NCI-H2171 treated with DMSO at 0.1 percent for 48 hours (cell line): Measurements from ENCODE around the gene RTN4RL2.

Source experiments
- DNase-seq: peaks from one replicate; lab custom pipeline; 2025; lab: John Stamatoyannopoulos, UW

RTN4RL2 gene

GRCh38 chr11:57500515-57500914, 40.2 kb downstream of the RTN4RL2 start:
- DNase-seq, result no peak

GRCh38 chr11:57500926-57501325, 40.6 kb downstream of the RTN4RL2 start:
- no peak for DNase-seq

- no peak for DNase-seq
These were observed 41.6 kb downstream of the RTN4RL2 start for GRCh38 chr11:57501953-57502352.

GRCh38 chr11:57502376-57502775, 42.0 kb downstream of the RTN4RL2 start:
- no peak for DNase-seq

GRCh38 chr11:57502870-57503269, 42.5 kb downstream of the RTN4RL2 start:
- DNase-seq, result no peak

GRCh38 chr11:57504511-57504910, 44.2 kb downstream of the RTN4RL2 start:
- DNase-seq, result no peak

- no peak for DNase-seq
These were observed 46.2 kb downstream of the RTN4RL2 start for GRCh38 chr11:57506522-57506921.

- no peak for DNase-seq
These were observed 48.2 kb downstream of the RTN4RL2 start for GRCh38 chr11:57508341-57509170.

- no peak for DNase-seq
These were observed 51.6 kb downstream of the RTN4RL2 start for GRCh38 chr11:57511741-57512430.

- DNase-seq, result no peak
These were observed 52.5 kb downstream of the RTN4RL2 start for GRCh38 chr11:57512646-57513451.

- DNase-seq, result no peak
These were observed 53.1 kb downstream of the RTN4RL2 start for GRCh38 chr11:57513452-57513795.

- peak; percentile 54 for DNase-seq
These were observed 53.7 kb downstream of the RTN4RL2 start for GRCh38 chr11:57513911-57514537.

- peak; percentile 57 for DNase-seq
These were observed 54.4 kb downstream of the RTN4RL2 start for GRCh38 chr11:57514538-57515331.

GRCh38 chr11:57515332-57516060, 55.2 kb downstream of the RTN4RL2 start, which contains the start of gene SLC43A1:
Gene SLC43A1 (minus strand): TSS chr11:57515702. CDS start chr11:57514111, 1,591 bp downstream.
- DNase-seq, result peak; percentile 52

- DNase-seq, result no peak
These were observed 55.7 kb downstream of the RTN4RL2 start for GRCh38 chr11:57516061-57516443.

- no peak for DNase-seq
These were observed 60.8 kb downstream of the RTN4RL2 start for GRCh38 chr11:57521116-57521515.

- no peak for DNase-seq
These were observed 63.1 kb downstream of the RTN4RL2 start for GRCh38 chr11:57523419-57523818.
